Activated T-cell treated with anti-CD3 and anti-CD28 coated beads, Interleukin-2, amount 50 U/mL, for 72 hours (primary cell): ENCODE data around the gene SETDB1. TPM values are rescaled to one million over a fixed set of nuclear protein-coding genes. Genes with fewer than 3 reads are reported as not detected.
A peak's percentile ranks its signal among the peaks of the same experiment; 100 is the strongest.

Source experiments
- ATAC-seq, 2 donors: fragments of 150-1000 bp; cut with Tn5 transposase; replicated peaks in 1 of 2; 2 replicates each; pipeline ENCODE4 v1.10.0; 2021; ENCODE audit warnings: moderate library complexity in 2 of 2, mild to moderate bottlenecking in 1 of 2
- DNase-seq, 2 donors: peaks; one replicate each; pipeline ENCODE4 v3.0.0; 2021 to 2022; ENCODE audit warnings: mixed read lengths in 1 of 2
- H3K27ac Mint-ChIP-seq: one replicate; pipeline ENCODE4 v1.8.0; 2022; ENCODE audit warnings: mild to moderate bottlenecking, moderate library complexity, mixed read lengths
- H3K27me3 Mint-ChIP-seq: one replicate; pipeline ENCODE4 v1.8.0; 2022; ENCODE audit warnings: low read depth, mixed read lengths
- H3K36me3 Mint-ChIP-seq, 2 donors: one replicate each; pipeline ENCODE4 v1.8.0; 2022; ENCODE audit warnings: mixed read lengths in 2 of 2, mild to moderate bottlenecking in 1 of 2; ENCODE audit not compliant: insufficient read depth in 2 of 2
- H3K4me1 Mint-ChIP-seq: one replicate; pipeline ENCODE4 v1.8.0; 2022; ENCODE audit warnings: low read depth, mixed read lengths
- H3K4me3 Mint-ChIP-seq, 2 donors: one replicate each; pipeline ENCODE4 v1.8.0; 2022; ENCODE audit warnings: mild to moderate bottlenecking in 2 of 2, mixed read lengths in 2 of 2, moderate library complexity in 2 of 2
- H3K9me3 Mint-ChIP-seq, 2 donors: one replicate each; pipeline ENCODE4 v1.8.0; 2022; ENCODE audit warnings: mixed read lengths in 2 of 2
- total RNA-seq, 2 donors: library from RNA; stranded (reverse); gene quantifications; one replicate each; pipeline ENCODE4 v1.2.3, GENCODE V29; 2022

SETDB1 gene
- total RNA-seq, 2 donors from 2014 or later: 60.4 to 70.1 TPM

DNA sequence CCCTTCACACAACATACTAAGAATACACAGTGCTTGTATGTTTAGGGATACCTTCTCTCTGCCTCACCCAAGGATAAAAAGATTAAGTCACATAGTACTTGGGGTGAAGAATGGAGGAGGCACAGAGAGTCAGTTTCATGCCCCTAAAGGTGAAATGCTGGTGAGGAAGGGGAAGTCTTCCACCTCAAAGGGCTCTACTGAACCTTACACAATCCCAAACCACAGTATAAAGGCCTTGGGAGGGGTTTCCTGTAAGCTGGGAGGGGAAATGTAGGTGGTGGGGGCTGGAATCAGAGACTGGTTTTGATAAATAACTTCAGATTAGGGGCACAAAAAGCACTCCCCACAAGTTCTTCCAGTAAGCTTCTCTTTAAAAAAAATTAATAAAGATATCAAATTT, 77.0 kb downstream of the SETDB1 start:
- Mint-ChIP-seq H3K4me1 (peaks cover 87% of the 10 kb centered on the region), H3K27me3 (no peaks in the 10 kb centered on the region), H3K9me3 (no peaks in the 10 kb centered on the region), H3K36me3 (peaks cover 0 to 3% of the 10 kb centered on the region in 2 donors), H3K27ac (peak overlapping the region; percentile 58), H3K4me3 (peak overlapping the region; percentile 58 to 77)
- ATAC-seq (no peak), DNase-seq (no peak)

DNA sequence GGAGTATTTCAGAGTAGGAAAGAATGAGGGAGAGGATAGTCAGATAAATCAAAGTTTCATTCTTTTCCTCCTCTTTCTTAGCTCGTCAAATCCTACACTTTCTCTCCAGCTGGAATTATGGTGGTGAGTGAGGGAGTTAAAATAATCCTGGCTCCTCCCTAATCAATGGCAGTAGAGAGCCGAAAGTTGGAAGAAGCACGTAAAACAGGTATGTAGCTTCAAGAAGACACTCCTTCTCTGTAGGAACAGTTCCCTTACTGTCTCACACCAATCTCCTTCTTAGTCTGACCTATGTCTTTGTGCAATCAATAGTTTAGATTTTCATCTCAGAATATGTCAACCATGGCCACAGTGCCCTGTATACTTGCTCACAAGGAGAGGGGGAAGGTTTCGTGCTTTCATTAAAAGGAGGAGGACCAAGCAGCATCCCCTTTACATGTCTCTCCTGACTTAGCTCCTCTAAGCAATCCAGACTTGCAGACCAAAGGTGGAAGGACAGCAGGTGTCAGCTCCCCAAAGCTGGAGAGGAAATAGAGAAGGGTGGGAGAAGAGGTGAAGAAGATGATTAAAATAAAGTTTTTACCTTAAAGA, 79.7 kb downstream of the SETDB1 start:
- Mint-ChIP-seq H3K27me3 (no peaks in the 10 kb centered on the region), H3K27ac (peak overlapping the region; percentile 99), H3K36me3 (peaks cover 2 to 6% of the 10 kb centered on the region in 2 donors), H3K4me1 (peaks cover 85% of the 10 kb centered on the region), H3K9me3 (no peaks in the 10 kb centered on the region), H3K4me3 (peak overlapping the region; percentile 99)
- ATAC-seq (no peak), DNase-seq (peak in 1 of 2 donors; percentile 23)

DNA sequence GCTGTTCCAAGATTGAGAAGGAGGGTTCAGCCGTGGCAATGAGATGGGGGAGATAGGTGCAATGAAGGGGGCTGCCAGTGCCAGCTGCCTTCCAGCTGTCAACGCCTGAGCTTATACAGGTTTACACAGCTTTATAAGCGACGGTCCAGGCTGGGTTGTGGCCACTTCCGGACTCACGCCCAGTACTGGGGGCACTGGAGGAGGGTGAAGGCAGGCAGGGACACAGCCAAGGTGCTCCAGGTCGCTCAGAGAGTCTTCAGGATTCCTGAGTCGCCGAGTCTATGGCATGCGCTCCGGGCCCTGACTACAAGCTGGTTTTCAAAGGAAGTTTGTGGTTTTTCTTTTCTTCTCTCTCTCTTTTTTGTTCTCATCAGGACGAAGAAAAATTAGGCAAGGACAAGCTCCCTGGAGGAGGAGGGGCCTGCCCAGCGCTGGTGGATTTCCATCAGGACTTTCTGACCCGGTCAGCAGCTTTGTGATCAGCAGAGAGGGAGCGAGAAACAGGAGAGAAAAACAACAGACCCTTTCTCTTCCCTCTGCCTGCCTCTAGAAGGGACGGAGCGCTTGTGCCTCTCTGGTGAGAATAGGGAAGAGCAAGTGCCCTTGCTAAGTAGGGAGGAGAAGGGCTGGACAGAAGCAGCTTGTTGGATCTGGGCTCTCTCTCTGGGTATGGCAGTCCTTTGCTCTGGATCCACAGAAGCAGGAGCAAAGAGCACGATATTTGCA, 80.3 kb downstream of the SETDB1 start, which contains the start of gene MINDY1:
MINDY1 (minus strand) TSS at position 576 of the 726 bp plus-strand sequence. CDS start 4,285 bp downstream, outside the sequence.
- H3K4me1 Mint-ChIP-seq: peaks cover 85% of the 10 kb centered on the region
- ATAC-seq (peak; percentile 38 to 40), DNase-seq (peak; percentile 51 to 56)
- peak within 1 kb of the TSS; percentile 99 for H3K4me3 Mint-ChIP-seq
- H3K27me3 Mint-ChIP-seq: no peaks in the 10 kb centered on the region
- peak within 1 kb of the TSS; percentile 99 for H3K27ac Mint-ChIP-seq
- H3K36me3 Mint-ChIP-seq: peaks cover 2 to 5% of the 10 kb centered on the region in 2 donors
- H3K9me3 Mint-ChIP-seq: no peaks in the 10 kb centered on the region

DNA sequence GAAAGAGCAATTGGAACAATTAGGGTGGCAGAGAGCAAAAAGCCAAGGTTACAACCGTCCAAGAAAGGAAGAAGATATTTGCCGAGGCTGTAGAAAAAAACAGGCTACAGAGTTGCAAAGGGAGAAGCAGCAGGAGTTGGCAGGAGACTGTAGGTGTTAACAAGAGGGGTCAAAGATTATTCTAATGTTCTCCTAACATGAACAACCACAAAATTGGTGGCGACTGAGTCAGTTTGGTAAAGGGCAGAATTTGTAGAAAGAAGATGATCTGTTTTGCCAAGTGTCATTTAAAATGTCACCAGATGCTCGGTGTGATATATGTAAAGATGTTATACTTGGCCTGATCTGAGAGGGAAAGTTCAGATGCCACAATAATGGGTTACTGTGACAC, 81.7 kb downstream of the SETDB1 start:
- ATAC-seq (no peak), DNase-seq (no peak)
- Mint-ChIP-seq H3K9me3 (no peaks in the 10 kb centered on the region), H3K36me3 (peaks cover 2 to 3% of the 10 kb centered on the region in 2 donors), H3K27me3 (no peaks in the 10 kb centered on the region), H3K27ac (peak overlapping the region; percentile 99), H3K4me1 (peaks cover 80% of the 10 kb centered on the region), H3K4me3 (peak overlapping the region; percentile 99)

DNA sequence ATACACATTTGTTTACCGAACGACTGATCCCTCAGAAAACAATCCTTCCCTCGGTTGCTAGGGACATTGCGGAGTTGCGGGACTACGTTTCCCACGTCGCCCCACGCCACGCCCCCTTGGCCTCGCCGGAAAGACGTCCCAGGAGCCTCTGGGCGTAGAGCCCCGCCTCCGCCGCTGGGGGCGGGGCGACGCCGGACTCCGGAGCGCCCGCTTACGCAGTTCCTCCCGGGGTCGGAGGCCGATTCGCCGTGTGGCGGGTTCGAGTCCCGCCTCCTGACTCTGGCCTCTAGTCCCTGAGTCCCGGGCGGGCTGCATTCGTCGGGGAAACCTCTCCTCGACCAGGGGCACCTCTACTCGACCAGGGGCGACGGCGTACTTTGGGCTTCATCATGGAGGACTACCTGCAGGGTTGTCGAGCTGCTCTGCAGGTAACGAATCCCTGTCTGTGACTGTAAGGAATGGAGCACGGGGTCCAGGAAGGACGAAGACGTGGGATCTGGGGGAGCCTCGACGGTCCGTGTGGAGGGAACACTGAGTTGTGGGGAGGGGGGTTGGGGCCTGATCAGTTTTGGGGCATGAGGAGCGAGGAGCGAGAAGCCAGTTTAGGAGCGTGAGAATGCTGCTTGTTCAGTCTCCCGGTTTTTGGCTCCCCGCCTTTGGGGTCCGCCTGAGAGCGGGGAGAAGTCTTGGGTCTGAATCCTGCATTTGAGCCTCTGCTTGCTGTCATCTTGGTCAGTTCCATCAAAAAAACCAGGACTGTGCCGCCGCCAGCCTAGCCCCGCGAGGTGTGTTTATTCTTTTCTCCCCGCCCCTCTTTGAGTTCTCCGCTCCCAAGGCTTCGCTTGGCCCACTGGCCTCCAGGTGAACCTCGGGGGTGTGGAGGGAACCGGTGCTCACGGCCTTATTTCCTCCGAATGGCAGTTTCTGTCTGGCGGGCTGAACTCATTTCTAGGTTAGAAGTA, 82.4 kb downstream of the SETDB1 start, which contains the start of gene PRUNE1:
PRUNE1 (plus strand) TSS at position 206 of the 962 bp plus-strand sequence; CDS start at position 390, 184 bp downstream.
- peak within 1 kb of the TSS; percentile 99 for H3K27ac Mint-ChIP-seq
- ATAC-seq (peak; percentile 87), DNase-seq (peak; percentile 98)
- no peaks in the 10 kb centered on the region for H3K27me3 Mint-ChIP-seq
- peaks cover 2 to 3% of the 10 kb centered on the region in 2 donors for H3K36me3 Mint-ChIP-seq
- H3K4me3 Mint-ChIP-seq: peak within 1 kb of the TSS; percentile 99
- H3K4me1 Mint-ChIP-seq: peaks cover 76% of the 10 kb centered on the region
- H3K9me3 Mint-ChIP-seq: no peaks in the 10 kb centered on the region

DNA sequence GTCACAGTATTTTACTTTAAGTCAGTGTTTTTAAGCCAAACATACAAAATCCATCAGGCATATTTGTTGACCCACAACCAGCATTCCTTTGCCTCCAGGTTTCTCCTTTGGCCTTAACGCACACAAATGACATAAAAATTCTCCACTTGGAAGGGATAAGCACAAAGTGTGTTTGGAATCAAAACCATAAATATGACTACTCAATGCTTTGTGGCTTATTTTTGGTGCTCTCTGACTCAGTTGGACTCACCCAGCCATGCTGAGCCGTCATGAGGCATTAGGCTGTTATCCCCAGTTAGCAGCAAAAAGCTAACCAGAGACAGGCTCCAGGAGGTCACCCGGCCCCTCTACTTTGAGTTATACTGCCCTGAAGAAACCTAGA, 83.0 kb downstream of the SETDB1 start:
- H3K4me1 Mint-ChIP-seq: peaks cover 72% of the 10 kb centered on the region
- H3K27ac Mint-ChIP-seq: peak overlapping the region; percentile 62
- peak in 1 of 2 donors; percentile 15 for ATAC-seq

DNA sequence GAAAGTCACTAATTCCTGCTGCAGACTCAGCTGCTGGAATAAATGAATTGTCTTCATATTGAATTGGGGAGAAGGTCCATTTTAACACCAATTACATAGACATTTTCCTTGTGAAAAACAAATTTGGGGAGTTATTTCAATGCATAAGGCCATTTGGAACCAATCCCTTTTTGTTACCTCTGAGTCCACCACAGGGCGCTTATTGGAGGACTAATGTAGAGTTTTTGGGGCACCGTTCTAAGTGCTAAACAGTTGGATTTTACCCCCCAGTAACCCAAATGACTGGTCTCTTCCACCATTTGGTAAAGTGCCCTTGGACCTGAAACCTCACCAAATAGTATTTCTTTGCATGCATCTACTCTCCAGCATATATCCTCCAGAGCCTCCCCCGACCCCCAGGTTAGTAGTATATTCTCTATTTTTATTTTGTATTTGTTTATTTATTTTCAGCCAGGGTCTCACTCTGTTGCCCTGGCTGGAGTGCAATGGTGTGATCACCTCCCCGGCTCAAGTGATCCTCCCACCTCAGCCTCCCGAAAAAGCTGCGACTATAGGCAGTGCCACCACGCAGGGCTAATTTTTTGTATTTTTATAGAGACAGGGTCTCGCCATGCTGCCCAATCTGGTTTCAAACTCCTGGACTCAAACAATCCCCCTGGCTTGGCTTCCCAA, 83.6 kb downstream of the SETDB1 start:
- Mint-ChIP-seq H3K4me1 (peaks cover 68% of the 10 kb centered on the region), H3K36me3 (peaks cover 2 to 3% of the 10 kb centered on the region in 2 donors), H3K27me3 (no peaks in the 10 kb centered on the region), H3K27ac (peak overlapping the region; percentile 62), H3K4me3 (peak overlapping the region; percentile 99), H3K9me3 (no peaks in the 10 kb centered on the region)
- ATAC-seq (no peak), DNase-seq (no peak)

More for the DNA sequence above, 83.0 kb downstream of the SETDB1 start:
- peak in 1 of 2 donors; percentile 29 for DNase-seq
- Mint-ChIP-seq H3K9me3 (no peaks in the 10 kb centered on the region), H3K27me3 (no peaks in the 10 kb centered on the region), H3K36me3 (peaks cover 2 to 3% of the 10 kb centered on the region in 2 donors), H3K4me3 (peak overlapping the region; percentile 99)

DNA sequence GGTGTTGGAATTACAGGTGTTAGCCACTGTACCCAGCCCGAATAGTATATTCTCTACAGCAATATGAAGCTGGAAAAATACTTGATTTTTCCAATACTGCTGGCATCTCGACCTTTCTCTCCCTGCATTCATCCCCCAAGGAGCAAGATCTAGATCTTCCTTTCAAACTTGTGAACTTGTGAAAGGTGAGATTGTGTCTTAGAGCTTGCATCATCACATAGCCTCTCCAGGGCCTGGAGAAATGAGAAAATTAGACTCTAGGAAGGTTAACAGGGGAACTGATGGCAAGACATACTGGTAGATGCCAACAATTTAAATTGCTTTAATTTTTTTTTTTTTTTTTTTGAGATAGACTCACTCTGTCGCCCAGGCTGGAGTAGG, 84.2 kb downstream of the SETDB1 start:
- DNase-seq: no peak
- Mint-ChIP-seq H3K36me3 (peaks cover 2 to 3% of the 10 kb centered on the region in 2 donors), H3K4me1 (peaks cover 63% of the 10 kb centered on the region), H3K9me3 (no peaks in the 10 kb centered on the region), H3K27me3 (no peaks in the 10 kb centered on the region), H3K4me3 (peak overlapping the region in 1 of 2 donors; percentile 39), H3K27ac (no peak overlapping the region)
- no peak for ATAC-seq

DNA sequence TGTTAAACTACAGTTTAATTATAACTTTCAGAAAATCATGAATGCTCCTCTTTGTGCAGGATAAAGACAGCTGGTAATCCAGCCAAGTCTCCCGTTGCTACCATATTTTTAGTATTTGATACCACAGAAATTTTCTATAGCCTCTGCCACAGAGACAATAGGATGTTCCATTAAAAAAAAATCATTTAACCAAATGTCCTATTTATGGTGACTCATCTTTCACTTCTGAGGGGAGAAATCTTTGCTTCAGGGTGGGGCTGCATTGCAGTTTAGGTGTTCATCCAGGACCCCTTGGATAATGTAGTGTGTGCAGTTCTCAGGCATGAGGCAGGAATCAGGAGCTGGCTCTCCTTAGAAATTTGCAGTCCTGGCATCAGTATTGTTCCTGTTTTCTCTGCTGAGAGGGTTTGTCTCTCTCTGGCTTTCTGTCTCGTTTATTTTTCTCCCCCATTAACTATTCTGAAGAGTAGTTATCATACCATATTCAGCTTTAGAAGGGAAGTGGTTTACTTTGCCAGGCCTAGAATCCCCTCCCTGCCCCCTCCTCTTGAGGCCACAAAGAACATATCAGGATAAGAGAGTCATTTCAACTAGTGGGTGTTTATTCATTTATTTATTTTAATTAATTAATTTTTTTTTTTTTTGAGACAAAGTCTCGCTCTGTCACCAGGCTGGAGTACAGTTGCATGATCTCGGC, 85.1 kb downstream of the SETDB1 start:
- Mint-ChIP-seq H3K9me3 (no peaks in the 10 kb centered on the region), H3K36me3 (peaks cover 2 to 3% of the 10 kb centered on the region in 2 donors), H3K27ac (no peak overlapping the region), H3K27me3 (no peaks in the 10 kb centered on the region), H3K4me1 (peaks cover 53% of the 10 kb centered on the region), H3K4me3 (no peak overlapping the region)
- no peak for ATAC-seq
- no peak for DNase-seq

DNA sequence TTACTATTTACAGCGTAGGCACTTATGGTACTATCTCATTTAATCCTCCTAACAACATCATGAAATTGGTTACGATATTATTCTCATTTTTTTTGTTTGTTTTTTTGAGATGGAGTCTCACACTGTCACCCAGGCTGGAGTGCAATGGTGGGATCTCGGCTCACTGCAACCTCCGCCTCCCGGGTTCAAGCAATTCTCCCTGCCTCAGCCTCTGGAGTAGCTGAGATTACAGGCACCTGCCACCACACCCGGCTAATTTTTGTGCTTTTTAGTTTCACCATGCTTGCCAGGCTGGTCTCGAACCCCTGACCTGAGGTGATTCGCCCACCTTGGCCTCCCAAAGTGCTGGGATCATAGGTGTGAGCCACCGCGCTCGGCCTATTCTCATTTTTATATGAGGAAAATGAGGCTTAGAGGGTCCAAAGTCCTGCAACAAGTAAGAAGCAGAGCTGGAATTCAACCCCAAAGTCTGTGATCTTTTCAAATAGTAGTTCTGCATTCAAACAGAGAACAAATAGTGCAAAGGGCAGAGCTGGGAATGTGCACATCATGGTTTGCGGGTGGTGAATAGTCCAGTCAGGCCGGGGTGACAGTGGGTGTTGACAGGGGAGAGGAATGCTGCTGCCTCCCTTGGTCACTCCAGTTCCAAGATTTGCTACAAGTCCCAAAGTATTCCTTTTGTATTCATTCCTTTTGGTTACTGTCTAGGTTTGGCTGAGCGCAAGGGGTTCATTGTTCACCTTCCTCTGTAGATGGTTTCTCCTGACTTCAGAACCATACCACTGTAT, 86.7 kb downstream of the SETDB1 start:
- Mint-ChIP-seq H3K27me3 (no peaks in the 10 kb centered on the region), H3K27ac (no peak overlapping the region)

DNA sequence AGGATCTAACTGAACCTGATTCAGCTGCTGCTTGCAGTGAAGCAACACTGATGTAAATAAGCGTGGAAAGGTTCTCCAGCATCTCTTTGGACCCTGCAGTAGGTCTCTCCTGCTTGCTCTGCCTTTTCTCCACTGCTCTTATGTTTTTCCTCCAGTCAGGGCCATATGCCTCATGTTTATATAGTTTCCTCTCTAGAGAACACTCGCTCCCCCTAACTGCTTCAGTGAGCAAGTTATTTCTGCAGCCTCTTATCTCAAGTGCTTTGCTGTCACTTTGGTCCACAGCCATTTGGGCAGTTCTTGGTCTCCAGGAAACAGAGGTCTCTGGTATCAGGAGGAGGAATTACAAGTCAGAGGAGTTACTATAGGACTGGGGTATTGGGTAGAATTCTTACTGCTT, 87.4 kb downstream of the SETDB1 start:
- no peaks in the 10 kb centered on the region for H3K27me3 Mint-ChIP-seq
- no peaks in the 10 kb centered on the region for H3K9me3 Mint-ChIP-seq
- H3K27ac Mint-ChIP-seq: no peak overlapping the region
- ATAC-seq (no peak), DNase-seq (no peak)
- peaks cover under 1 to 5% of the 10 kb centered on the region in 2 donors for H3K36me3 Mint-ChIP-seq
- no peak overlapping the region for H3K4me3 Mint-ChIP-seq
- H3K4me1 Mint-ChIP-seq: peaks cover 35% of the 10 kb centered on the region

More for the DNA sequence above, 86.7 kb downstream of the SETDB1 start:
- Mint-ChIP-seq H3K36me3 (peaks cover 2 to 3% of the 10 kb centered on the region in 2 donors), H3K9me3 (no peaks in the 10 kb centered on the region), H3K4me3 (no peak overlapping the region), H3K4me1 (peaks cover 38% of the 10 kb centered on the region)
- DNase-seq (no peak), ATAC-seq (no peak)
